Neuronal stem cell (in vitro differentiated cells): Measurements from ENCODE around the gene IL18. TPM values are rescaled to one million over a fixed set of nuclear protein-coding genes. Genes with fewer than 3 reads are reported as not detected.
"Not testable (repeated sequence)": the region's sequence is repeated elsewhere in the genome, so short reads cannot be mapped to it uniquely, and the experiment has no call there.

Experiments used
- DNase-seq: peaks from one replicate; pipeline ENCODE4 v3.0.0-alpha.2; 2013; ENCODE audit warnings: low spot score
- H2AFZ ChIP-seq: one replicate; pipeline ENCODE4 v1.6.1; 2013; ENCODE audit warnings: mild to moderate bottlenecking, low read length, inconsistent platforms
- H2AK5ac ChIP-seq: 2 replicates; pipeline ENCODE4 v1.6.1; 2013; ENCODE audit warnings: low read depth, mild to moderate bottlenecking, inconsistent platforms, low read length, moderate library complexity, mixed read lengths
- H2BK120ac ChIP-seq: 2 replicates; pipeline ENCODE4 v1.6.1; 2013; ENCODE audit warnings: low read depth, mild to moderate bottlenecking, inconsistent platforms, low read length, moderate library complexity, mixed read lengths
- H2BK12ac ChIP-seq: one replicate; pipeline ENCODE4 v1.6.1; 2013; ENCODE audit warnings: low read length, inconsistent platforms
- H2BK15ac ChIP-seq: 2 replicates; pipeline ENCODE4 v1.6.1; 2013; ENCODE audit warnings: mild to moderate bottlenecking, low read length, inconsistent platforms, mixed read lengths
- H2BK5ac ChIP-seq: one replicate; pipeline ENCODE4 v1.6.1; 2013; ENCODE audit warnings: inconsistent platforms, mild to moderate bottlenecking, low read length, moderate library complexity
- H3K14ac ChIP-seq: one replicate; pipeline ENCODE4 v1.6.1; 2013; ENCODE audit warnings: low read length, inconsistent platforms
- H3K18ac ChIP-seq: 2 replicates; pipeline ENCODE4 v1.6.1; 2013; ENCODE audit warnings: low read length, inconsistent platforms
- H3K23ac ChIP-seq: 2 replicates; pipeline ENCODE4 v1.6.1; 2013; ENCODE audit warnings: low read depth, mild to moderate bottlenecking, mixed read lengths, low read length, inconsistent platforms; ENCODE audit not compliant: poor library complexity
- H3K27ac ChIP-seq: replicated peaks from 3 replicates; pipeline ENCODE4 v1.5.1; 2013; ENCODE audit warnings: low read length, inconsistent platforms
- H3K27me3 ChIP-seq, 3 experiments: 2 replicates each; pipeline ENCODE4 v1.6.1; 2013; ENCODE audit warnings: low read length in 3 of 3, mild to moderate bottlenecking in 2 of 3, inconsistent platforms in 1 of 3, low read depth in 1 of 3, mixed read lengths in 1 of 3, moderate library complexity in 1 of 3; ENCODE audit not compliant: control insufficient read depth in 3 of 3, insufficient read depth in 3 of 3
- H3K36me3 ChIP-seq, 2 donors: replicated peaks in 1 of 2; 2 replicates each; pipeline ENCODE4 v1.6.1; 2013; ENCODE audit warnings: low read length in 2 of 2; ENCODE audit not compliant: control insufficient read depth in 2 of 2, insufficient read depth in 2 of 2
- H3K4ac ChIP-seq: 2 replicates; pipeline ENCODE4 v1.6.1; 2013; ENCODE audit warnings: inconsistent platforms, mild to moderate bottlenecking, low read length, moderate library complexity
- H3K4me1 ChIP-seq, 2 donors: 1 replicate in 1 of 2; 2 replicates in 1 of 2; pipeline ENCODE4 v1.6.1; 2013; ENCODE audit warnings: low read length in 2 of 2, low read depth in 1 of 2; ENCODE audit not compliant: control insufficient read depth in 2 of 2, insufficient read depth in 1 of 2
- H3K4me2 ChIP-seq: one replicate; pipeline ENCODE4 v1.6.1; 2013; ENCODE audit warnings: mild to moderate bottlenecking, low read length, inconsistent platforms; ENCODE audit not compliant: insufficient read depth, poor library complexity, severe bottlenecking
- H3K4me3 ChIP-seq, 2 donors: 2 replicates each; pipeline ENCODE4 v1.5.1; 2013; ENCODE audit warnings: low read length in 2 of 2, mild to moderate bottlenecking in 2 of 2, inconsistent platforms in 1 of 2, moderate library complexity in 1 of 2
- H3K79me1 ChIP-seq: one replicate; pipeline ENCODE4 v1.6.1; 2013; ENCODE audit warnings: low read depth, mild to moderate bottlenecking, inconsistent platforms, low read length, moderate library complexity
- H3K9ac ChIP-seq: one replicate; pipeline ENCODE4 v1.6.1; 2013; ENCODE audit warnings: mild to moderate bottlenecking, low read depth, low read length, inconsistent platforms; ENCODE audit not compliant: poor library complexity
- H3K9me3 ChIP-seq, 2 donors: replicated peaks in 1 of 2; 2 replicates each; pipeline versions ENCODE3 to v1.6.1; 2013; ENCODE audit warnings: low read length in 2 of 2, mild to moderate bottlenecking in 2 of 2, inconsistent platforms in 1 of 2, low read depth in 1 of 2, mixed read lengths in 1 of 2, moderate library complexity in 1 of 2; ENCODE audit not compliant: control insufficient read depth in 2 of 2, insufficient read depth in 1 of 2
- H4K8ac ChIP-seq: one replicate; pipeline ENCODE4 v1.6.1; 2013; ENCODE audit warnings: low read depth, mild to moderate bottlenecking, inconsistent platforms, low read length, moderate library complexity
- H4K91ac ChIP-seq: one replicate; pipeline ENCODE4 v1.6.1; 2013; ENCODE audit warnings: low read length, low read depth, mild to moderate bottlenecking, inconsistent platforms; ENCODE audit not compliant: poor library complexity
- WGBS, 2 donors: extraction: QIAGEN DNeasy Blood & Tissue Kit; methylation state at CpG; one replicate each; pipeline ENCODE4 v1.1.7; 2013; ENCODE audit warnings: missing lambda C conversion rate in 2 of 2, mixed read lengths in 1 of 2; ENCODE audit not compliant: insufficient read length in 2 of 2, insufficient replicate concordance in 1 of 2; ENCODE audit errors: extremely low coverage in 2 of 2; 5-methylcytosine and 5-hydroxymethylcytosine counted together
- small RNA-seq: library from polyadenylated mRNA; stranded (forward); fragments of <200 nt; extraction: miRNeasy Mini kit (QIAGEN cat#:217004); gene quantifications from one replicate; pipeline ENCODE3, GENCODE V24; 2013; ENCODE audit not compliant: insufficient read depth

The IL18 gene

DNA sequence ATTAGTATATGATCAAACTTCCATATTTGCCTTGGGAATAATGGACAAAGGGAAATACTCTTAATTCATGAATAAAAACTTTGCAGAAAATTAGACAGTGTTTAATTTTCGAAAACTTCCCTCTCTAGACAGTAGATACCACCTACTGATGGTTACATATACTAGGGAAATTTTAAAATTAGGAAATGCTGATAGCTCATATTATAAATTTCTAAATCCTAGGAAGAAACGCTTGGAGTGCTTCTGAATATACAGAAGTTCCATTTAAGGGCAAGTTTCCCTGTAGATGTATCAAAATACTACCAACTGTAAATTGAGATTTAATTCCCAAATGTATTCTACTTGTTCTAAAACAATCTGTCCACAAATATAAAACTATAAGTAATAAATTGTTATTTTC lies 68.6 kb downstream of the IL18 start:
- not testable (repeated sequence) for H3K79me1 ChIP-seq, H3K4me3 ChIP-seq, H3K27ac ChIP-seq, H3K18ac ChIP-seq, H3K4ac ChIP-seq, H3K9ac ChIP-seq, H3K14ac ChIP-seq, H4K8ac ChIP-seq, H2BK12ac ChIP-seq, H2BK5ac ChIP-seq, H2BK15ac ChIP-seq, DNase-seq, H3K4me1 ChIP-seq, H2AFZ ChIP-seq, H4K91ac ChIP-seq, H3K27me3 ChIP-seq, H2AK5ac ChIP-seq, H3K4me2 ChIP-seq, H2BK120ac ChIP-seq, H3K23ac ChIP-seq, H3K9me3 ChIP-seq
- WGBS, 2 donors = no CpG with 5 or more reads among the region's 2 CpGs
- H3K36me3 ChIP-seq = peaks cover 12 to 65% of the 10 kb centered on the region in 2 donors

Small RNA genes lying within 50 kb of the gene (small RNA-seq; reads per million reads assigned to genes)
- gene MRPS36P4 = not detected
